Embryonic facial prominence (tissue), 1 donor: Measurements from ENCODE around the gene NHLRC2.

ENCODE experiments used
- DNase-seq: peaks from one replicate; pipeline ENCODE4 v3.0.0-alpha.2; 2016; ENCODE audit errors: extremely low spot score

Gene NHLRC2

DNA sequence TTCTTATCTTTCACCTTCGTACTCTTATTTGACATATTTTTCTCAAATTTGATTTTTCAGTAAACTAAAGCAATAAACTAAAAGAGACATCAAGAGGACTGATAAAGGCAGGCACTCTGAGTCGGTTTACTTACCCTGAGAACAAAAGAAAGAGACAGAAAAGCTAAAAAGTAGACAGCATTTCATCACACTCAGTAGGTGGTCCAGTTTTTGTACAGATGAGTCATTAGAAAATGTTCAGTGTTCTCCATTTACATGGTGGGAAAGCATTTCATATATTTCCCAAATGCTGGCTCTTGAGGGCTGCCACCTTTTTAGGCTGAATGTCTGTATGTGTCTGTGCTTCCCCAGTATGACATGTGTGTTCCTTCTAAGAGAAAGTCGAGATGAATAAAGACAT, 52.7 kb downstream of the NHLRC2 start:
- DNase-seq = no peak

GRCh38 chr10:113908236-113908635, 53.8 kb downstream of the NHLRC2 start:
- DNase-seq = no peak

GRCh38 chr10:113911113-113911512, 56.7 kb downstream of the NHLRC2 start:
- no peak for DNase-seq

DNA sequence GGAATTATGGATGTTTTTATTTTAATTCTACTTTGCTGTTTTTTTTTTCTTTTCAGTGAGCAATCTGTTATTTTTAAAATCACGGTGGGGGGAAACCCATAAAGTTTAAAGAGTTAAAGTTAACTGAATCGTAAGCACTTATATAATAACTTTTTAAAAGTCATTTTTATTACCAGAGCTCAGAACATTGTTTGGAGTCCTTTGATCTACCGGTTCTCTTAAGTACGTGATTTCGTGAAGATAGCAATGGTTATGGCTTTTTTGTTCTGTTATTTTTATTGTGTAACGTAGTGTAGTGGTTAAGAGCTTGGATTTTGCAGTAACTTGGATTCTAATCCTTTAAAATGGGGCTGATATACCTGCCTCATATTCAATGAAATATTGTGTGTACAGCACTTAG, 57.4 kb downstream of the NHLRC2 start:
- DNase-seq = no peak

GRCh38 chr10:113912582-113912981, 58.1 kb downstream of the NHLRC2 start:
- DNase-seq = no peak

DNA sequence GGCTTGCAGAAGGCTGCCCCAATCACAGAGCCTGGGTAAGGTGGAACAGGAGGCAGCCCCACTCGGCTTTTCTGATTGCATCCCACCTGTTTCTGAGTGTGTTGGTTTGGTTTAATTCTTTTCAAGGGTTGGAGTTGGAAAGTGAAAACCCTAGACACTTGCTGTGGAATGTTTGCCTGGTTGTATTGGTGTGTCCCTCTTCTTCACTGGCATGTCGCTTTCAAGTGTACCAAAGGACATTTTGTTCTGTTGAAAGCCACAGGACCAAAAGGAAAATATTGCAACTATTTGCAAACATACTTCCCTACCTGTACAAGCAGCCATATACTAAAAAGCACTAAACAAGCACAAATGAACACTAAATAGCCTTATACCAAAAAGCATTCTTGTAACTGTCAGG, 60.5 kb downstream of the NHLRC2 start:
- no peak for DNase-seq

DNA sequence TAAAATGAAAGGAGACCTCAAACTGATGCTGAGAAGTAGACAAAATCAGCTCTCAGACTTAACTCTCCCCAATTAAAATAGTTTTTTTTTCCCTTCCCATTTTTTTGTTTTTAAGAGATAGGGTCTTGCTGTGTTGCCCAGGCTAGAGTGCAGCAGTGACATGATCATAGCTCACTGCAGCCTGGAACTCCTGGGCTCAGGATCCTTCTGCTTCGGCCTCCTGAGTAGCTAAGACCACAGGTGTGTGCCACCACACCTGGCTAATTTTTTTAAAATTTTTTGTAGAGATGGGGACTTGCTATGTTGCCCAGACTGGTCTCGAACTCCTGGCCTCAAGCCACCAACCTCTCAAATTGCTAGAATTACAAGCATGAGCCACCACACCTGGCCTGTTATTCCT, 61.1 kb downstream of the NHLRC2 start:
- no peak for DNase-seq

- DNase-seq = no peak
These were observed 61.6 kb downstream of the NHLRC2 start for GRCh38 chr10:113916053-113916452.

DNA sequence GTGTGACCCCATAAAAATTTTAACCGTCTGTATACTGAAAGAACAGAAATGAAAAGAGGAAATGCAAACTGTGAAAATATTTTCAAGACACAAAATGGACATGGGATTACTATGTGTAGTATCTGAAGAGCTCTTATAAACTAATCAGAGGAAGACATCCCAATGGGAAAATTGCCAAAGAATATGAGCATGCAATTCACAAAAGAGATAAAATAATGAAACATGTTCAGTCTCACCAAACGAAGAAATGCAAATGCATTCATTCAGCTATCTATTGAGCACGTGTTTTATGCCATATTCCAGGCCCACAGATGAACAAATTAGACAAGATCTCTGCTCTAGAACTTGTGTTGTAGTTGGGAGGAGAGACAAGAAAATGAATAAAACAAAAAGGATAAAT, 63.2 kb downstream of the NHLRC2 start:
- DNase-seq = no peak

- DNase-seq = no peak
These were observed 65.7 kb downstream of the NHLRC2 start for GRCh38 chr10:113920114-113920513.

DNA sequence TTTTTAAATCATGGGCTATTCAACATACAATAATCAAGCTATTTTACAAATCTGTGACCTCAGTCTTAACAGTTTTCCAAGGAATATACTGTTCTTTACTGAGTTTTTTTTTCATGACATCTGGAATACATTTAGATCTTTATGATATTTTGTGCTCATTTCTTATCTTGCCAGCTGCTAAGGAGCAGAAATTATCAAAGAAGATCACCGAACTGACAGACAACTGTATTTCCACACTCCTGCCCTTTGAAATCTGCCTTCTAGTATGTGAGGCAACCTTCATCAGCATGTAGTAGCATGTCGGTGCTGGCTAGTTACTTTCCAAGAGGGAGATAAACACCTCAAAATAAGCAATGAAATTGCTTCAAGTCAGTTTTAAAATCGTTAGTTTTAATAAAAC, 66.4 kb downstream of the NHLRC2 start:
- DNase-seq = no peak

GRCh38 chr10:113921561-113922370, 67.3 kb downstream of the NHLRC2 start:
- DNase-seq = no peak

DNA sequence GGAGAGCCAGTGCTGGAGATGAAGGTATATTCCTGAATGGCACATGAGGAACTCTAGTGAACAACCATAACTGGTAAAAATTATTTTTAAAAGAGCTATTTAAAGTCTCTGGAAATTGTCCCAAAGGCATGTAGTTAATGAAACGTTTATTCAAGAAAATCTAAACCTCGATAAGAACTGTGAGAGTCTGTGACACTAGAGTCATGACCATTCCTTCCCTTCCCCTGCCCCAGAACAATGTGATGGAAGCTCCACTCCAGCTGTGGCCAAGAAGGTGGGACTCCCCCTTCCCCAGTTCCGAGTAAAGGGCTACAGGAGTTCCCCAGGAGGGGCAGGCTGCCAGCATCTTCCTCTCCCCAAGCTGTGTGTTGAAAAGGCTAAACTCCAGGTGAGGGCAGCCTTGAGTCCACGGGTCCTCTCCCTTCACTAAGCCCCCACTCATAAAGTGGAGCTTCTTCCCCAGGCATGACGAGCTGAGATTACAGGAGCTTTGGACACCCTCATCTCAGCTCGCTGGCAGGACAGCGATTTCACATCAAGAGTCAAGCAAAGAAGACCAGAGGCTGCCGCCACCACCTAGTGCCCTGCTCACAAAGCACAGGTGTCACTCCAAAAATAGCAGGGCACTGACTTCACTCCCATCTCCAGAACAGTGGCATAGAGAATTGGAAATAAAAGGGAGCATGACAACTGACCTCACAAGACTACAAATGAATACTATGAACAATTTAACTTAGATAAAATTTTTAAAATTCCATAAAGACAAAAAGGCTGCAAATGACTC, 68.5 kb downstream of the NHLRC2 start:
- DNase-seq = no peak

- no peak for DNase-seq
These were observed 69.7 kb downstream of the NHLRC2 start for GRCh38 chr10:113924186-113924585.

DNA sequence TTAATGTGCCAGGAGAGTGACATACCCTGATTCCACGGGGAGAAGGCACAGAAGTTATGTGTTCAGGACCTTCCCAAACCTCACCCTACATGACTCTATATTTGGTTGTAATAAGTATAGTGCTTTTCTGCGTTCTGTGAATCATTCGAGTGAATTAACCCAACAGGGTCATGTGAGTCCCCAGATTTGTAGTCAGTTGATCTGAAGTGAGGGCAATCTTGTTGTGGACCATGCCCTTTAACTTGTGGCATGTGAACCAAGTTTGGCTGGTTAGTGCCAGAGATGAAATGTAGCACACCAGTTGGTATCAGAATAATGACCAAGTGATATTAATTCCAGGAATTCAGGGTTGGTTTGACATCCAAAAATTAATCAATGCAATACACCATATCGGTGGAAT, 70.2 kb downstream of the NHLRC2 start:
- no peak for DNase-seq

DNA sequence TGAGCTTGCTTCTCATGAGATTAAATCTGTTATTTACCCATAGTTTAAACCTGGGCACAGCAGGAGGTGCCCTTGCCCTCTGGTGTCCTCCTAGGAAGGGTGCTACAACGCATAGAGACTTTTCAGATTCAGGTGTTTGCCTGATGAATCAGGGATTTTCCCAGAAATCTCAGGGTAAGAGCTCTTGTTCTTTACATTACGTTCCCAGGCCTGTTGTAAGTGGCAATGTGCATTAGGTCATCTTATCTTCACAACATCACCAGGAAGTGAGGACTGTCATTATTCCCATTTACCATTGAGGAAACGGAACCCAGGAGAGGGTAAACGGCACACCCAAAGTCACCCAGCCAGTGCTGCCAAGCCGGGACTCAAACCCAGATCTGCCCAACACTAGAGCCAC, 73.0 kb downstream of the NHLRC2 start:
- DNase-seq = no peak

DNA sequence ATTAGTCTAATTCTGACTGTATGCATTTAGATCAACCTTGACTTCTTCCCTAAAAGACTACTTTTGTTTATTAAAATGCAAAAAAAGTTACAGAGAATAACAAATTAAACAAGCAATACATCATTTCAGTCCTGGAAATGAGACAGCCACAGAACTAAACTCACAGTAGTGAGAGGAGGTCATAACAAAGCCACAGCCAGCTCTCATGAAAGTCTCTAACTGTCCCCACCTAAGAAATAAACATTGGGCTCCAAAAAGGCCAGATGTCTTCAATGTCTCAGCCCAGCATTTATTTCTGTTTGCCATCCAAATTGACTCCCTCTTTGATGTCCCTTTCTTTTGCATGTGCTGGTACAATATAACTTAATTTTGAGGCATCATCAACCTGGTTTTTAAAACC, 74.4 kb downstream of the NHLRC2 start:
- DNase-seq = no peak

- no peak for DNase-seq
These were observed 75.1 kb downstream of the NHLRC2 start for GRCh38 chr10:113929522-113929921.

DNA sequence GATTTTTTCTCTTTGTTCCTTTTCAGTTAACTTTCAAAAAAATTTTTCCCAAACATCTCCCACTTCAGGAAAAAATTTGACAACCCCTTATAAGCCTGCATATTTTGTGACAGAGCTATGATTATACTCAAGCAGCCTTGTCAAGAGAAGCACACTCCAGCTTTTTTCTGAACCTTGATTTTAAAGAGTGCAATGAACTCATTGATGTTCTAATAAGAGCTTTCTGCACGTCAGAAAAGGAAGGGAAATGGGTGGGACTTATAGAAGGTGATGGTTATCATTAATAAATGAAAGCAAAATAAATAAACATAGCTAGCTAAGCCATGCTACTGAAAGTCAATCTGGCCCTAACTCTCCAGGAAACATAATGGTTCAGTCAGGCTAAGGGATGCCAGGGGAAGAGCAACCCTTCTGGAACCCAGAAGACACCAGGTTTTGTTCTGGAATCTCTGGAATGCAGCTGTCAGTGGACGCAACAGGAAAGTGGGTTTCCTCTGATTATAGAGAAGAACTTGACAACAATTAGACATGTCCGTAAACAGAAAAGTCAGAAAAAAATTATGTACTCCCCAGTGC, 76.1 kb downstream of the NHLRC2 start:
- DNase-seq = no peak

GRCh38 chr10:113932854-113933253, 78.4 kb downstream of the NHLRC2 start:
- no peak for DNase-seq

DNA sequence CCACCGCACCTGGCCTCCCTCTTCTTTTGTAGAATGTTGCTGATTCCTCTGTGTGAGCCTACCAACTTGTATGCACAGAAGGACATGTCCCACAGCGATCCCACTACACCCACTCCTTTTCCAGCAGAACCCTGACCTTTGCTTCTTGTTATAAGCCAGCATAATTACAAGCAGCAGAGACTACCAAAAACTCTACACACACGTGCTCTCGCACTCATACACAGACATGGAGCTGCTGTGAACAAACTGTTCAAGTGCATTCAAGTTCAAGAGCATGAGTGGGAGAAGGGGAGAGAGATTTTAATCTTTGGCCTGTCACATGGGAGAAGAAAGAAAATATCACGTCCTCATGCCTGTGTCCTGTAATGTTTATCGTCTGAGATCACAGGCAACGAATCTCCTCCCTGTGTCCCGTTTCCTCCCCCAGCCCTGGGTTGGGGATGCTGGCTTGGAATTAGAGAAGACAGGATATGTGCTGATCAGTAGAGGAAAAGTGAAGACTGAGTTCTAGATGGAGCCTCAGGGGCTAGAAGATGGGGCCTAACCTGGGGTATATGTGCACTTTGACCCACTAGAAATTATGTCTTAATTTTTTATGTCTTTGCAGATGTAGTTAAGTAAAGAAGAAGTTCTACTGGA, 79.6 kb downstream of the NHLRC2 start:
- no peak for DNase-seq

DNA sequence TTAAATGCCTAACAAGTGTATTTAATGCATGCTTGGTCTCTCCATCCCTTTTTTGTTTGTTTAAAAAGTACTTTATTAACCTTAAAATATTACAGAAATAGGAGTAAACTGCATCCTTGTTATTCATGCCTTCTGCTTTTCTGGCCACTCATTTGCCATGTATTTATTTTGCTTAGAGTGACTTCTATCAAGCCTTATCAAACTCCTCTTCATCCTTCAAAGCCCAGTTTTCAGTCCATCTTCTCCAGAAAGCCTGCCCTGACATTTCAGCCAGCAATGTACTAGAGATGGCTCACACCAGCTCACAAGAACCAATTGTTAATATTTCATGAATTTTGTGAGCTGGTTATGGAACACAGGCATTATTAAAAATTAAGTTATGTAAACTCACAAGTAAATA, 82.8 kb downstream of the NHLRC2 start:
- no peak for DNase-seq
